Activated T-helper 17 cell treated with anti-CD3 and anti-CD28 coated beads, Interleukin-2, amount 50 U/mL, for 72 hours (primary cell): ENCODE results near the gene GLO1. TPM values are rescaled to one million over a fixed set of nuclear protein-coding genes. Genes with fewer than 3 reads are reported as not detected.

Experiments
- ATAC-seq: fragments of 150-1000 bp; cut with Tn5 transposase; replicated peaks from 2 replicates; pipeline ENCODE4 v1.10.0; 2021; ENCODE audit warnings: mild to moderate bottlenecking, moderate library complexity
- H3K27ac Mint-ChIP-seq: one replicate; pipeline ENCODE4 v1.8.0; 2022; ENCODE audit warnings: mixed read lengths
- H3K27me3 Mint-ChIP-seq: one replicate; pipeline ENCODE4 v1.8.0; 2022; ENCODE audit warnings: mixed read lengths
- H3K36me3 Mint-ChIP-seq: one replicate; pipeline ENCODE4 v1.8.0; 2022; ENCODE audit warnings: low read depth, mild to moderate bottlenecking, mixed read lengths
- H3K4me1 Mint-ChIP-seq: one replicate; pipeline ENCODE4 v1.8.0; 2022; ENCODE audit warnings: mixed read lengths
- H3K4me3 Mint-ChIP-seq: one replicate; pipeline ENCODE4 v1.8.0; 2022; ENCODE audit warnings: mild to moderate bottlenecking, mixed read lengths
- H3K9me3 Mint-ChIP-seq: one replicate; pipeline ENCODE4 v1.8.0; 2022; ENCODE audit warnings: mixed read lengths
- total RNA-seq, 2 donors: library from RNA; stranded (reverse); gene quantifications; one replicate each; pipeline ENCODE4 v1.2.3, GENCODE V29; 2022

GLO1 gene
- 100 to 1,000 TPM in 1 of 2 donors, 10 to 100 TPM in 1; 94.5 to 190 TPM for total RNA-seq

- peaks cover 36% of the 10 kb centered on the region for H3K36me3 Mint-ChIP-seq
- H3K27me3 Mint-ChIP-seq: peaks cover 8% of the 10 kb centered on the region
- peaks cover 20% of the 10 kb centered on the region for H3K4me1 Mint-ChIP-seq
- H3K9me3 Mint-ChIP-seq: peaks cover 4% of the 10 kb centered on the region
- peak; percentile 100 for ATAC-seq
- peak within 1 kb of the TSS; percentile 93 for H3K27ac Mint-ChIP-seq
- H3K4me3 Mint-ChIP-seq: peak within 1 kb of the TSS; percentile 96
These were observed at the start of gene GLO1 for GRCh38 chr6:38702558-38703397. TSS of gene GLO1 (minus strand) at chr6:38703145. CDS start at chr6:38703054, 91 bp downstream.

- Mint-ChIP-seq H3K4me1 (no peaks in the 10 kb centered on the region), H3K36me3 (no peaks in the 10 kb centered on the region), H3K9me3 (no peaks in the 10 kb centered on the region), H3K27me3 (peaks cover 6% of the 10 kb centered on the region), H3K27ac (no peak overlapping the region), H3K4me3 (no peak overlapping the region)
- peak; percentile 83 for ATAC-seq
These were observed 48.1 kb upstream of the GLO1 start for GRCh38 chr6:38750968-38751615.

GRCh38 chr6:38749473-38749872 is 46.5 kb upstream of the GLO1 start:
- no peaks in the 10 kb centered on the region for H3K9me3 Mint-ChIP-seq
- H3K36me3 Mint-ChIP-seq: no peaks in the 10 kb centered on the region
- no peak for ATAC-seq
- no peaks in the 10 kb centered on the region for H3K4me1 Mint-ChIP-seq
- no peak overlapping the region for H3K27ac Mint-ChIP-seq
- peaks cover 17% of the 10 kb centered on the region for H3K27me3 Mint-ChIP-seq
- no peak overlapping the region for H3K4me3 Mint-ChIP-seq

- Mint-ChIP-seq H3K36me3 (no peaks in the 10 kb centered on the region), H3K27ac (no peak overlapping the region), H3K4me1 (no peaks in the 10 kb centered on the region), H3K4me3 (no peak overlapping the region), H3K27me3 (peaks cover 24% of the 10 kb centered on the region), H3K9me3 (no peaks in the 10 kb centered on the region)
- ATAC-seq: no peak
These were observed 36.6 kb upstream of the GLO1 start for GRCh38 chr6:38739532-38739931.

GRCh38 chr6:38738261-38738660 is 35.3 kb upstream of the GLO1 start:
- peaks cover 22% of the 10 kb centered on the region for H3K27me3 Mint-ChIP-seq

GRCh38 chr6:38736951-38737350 is 34.0 kb upstream of the GLO1 start:
- Mint-ChIP-seq H3K9me3 (no peaks in the 10 kb centered on the region), H3K36me3 (no peaks in the 10 kb centered on the region), H3K27me3 (peaks cover 28% of the 10 kb centered on the region), H3K4me3 (no peak overlapping the region), H3K27ac (no peak overlapping the region), H3K4me1 (no peaks in the 10 kb centered on the region)
- no peak for ATAC-seq

More at GRCh38 chr6:38738261-38738660, 35.3 kb upstream of the GLO1 start:
- Mint-ChIP-seq H3K4me1 (no peaks in the 10 kb centered on the region), H3K4me3 (no peak overlapping the region), H3K9me3 (no peaks in the 10 kb centered on the region), H3K27ac (no peak overlapping the region), H3K36me3 (no peaks in the 10 kb centered on the region)
- ATAC-seq: no peak

GRCh38 chr6:38730140-38730862 is 27.4 kb upstream of the GLO1 start:
- peaks cover 6% of the 10 kb centered on the region for H3K4me1 Mint-ChIP-seq
- no peaks in the 10 kb centered on the region for H3K9me3 Mint-ChIP-seq
- no peak for ATAC-seq
- no peaks in the 10 kb centered on the region for H3K36me3 Mint-ChIP-seq
- H3K4me3 Mint-ChIP-seq: no peak overlapping the region
- peaks cover 9% of the 10 kb centered on the region for H3K27me3 Mint-ChIP-seq
- no peak overlapping the region for H3K27ac Mint-ChIP-seq

- peaks cover 8% of the 10 kb centered on the region for H3K4me1 Mint-ChIP-seq
- no peak overlapping the region for H3K4me3 Mint-ChIP-seq
- no peak overlapping the region for H3K27ac Mint-ChIP-seq
- H3K9me3 Mint-ChIP-seq: no peaks in the 10 kb centered on the region
- no peaks in the 10 kb centered on the region for H3K36me3 Mint-ChIP-seq
- H3K27me3 Mint-ChIP-seq: peaks cover 6% of the 10 kb centered on the region
- no peak for ATAC-seq
These were observed 25.3 kb upstream of the GLO1 start for GRCh38 chr6:38728203-38728602.

GRCh38 chr6:38725414-38726183 is 22.7 kb upstream of the GLO1 start:
- Mint-ChIP-seq H3K4me1 (peaks cover 8% of the 10 kb centered on the region), H3K9me3 (no peaks in the 10 kb centered on the region), H3K27ac (no peak overlapping the region), H3K27me3 (peaks cover 2% of the 10 kb centered on the region), H3K36me3 (no peaks in the 10 kb centered on the region), H3K4me3 (no peak overlapping the region)
- peak; percentile 83 for ATAC-seq

GRCh38 chr6:38724343-38724742 is 21.4 kb upstream of the GLO1 start:
- H3K27ac Mint-ChIP-seq: no peak overlapping the region

GRCh38 chr6:38723783-38724182 is 20.8 kb upstream of the GLO1 start:
- no peaks in the 10 kb centered on the region for H3K36me3 Mint-ChIP-seq
- peaks cover 8% of the 10 kb centered on the region for H3K4me1 Mint-ChIP-seq
- peaks cover 11% of the 10 kb centered on the region for H3K27me3 Mint-ChIP-seq
- no peak overlapping the region for H3K4me3 Mint-ChIP-seq
- no peak for ATAC-seq
- H3K27ac Mint-ChIP-seq: no peak overlapping the region
- H3K9me3 Mint-ChIP-seq: no peaks in the 10 kb centered on the region

More at GRCh38 chr6:38724343-38724742, 21.4 kb upstream of the GLO1 start:
- H3K4me3 Mint-ChIP-seq: no peak overlapping the region
- ATAC-seq: peak; percentile 55
- no peaks in the 10 kb centered on the region for H3K9me3 Mint-ChIP-seq
- peaks cover 8% of the 10 kb centered on the region for H3K4me1 Mint-ChIP-seq
- H3K27me3 Mint-ChIP-seq: peaks cover 7% of the 10 kb centered on the region
- no peaks in the 10 kb centered on the region for H3K36me3 Mint-ChIP-seq

GRCh38 chr6:38722727-38723334 is 19.9 kb upstream of the GLO1 start:
- Mint-ChIP-seq H3K4me1 (peaks cover 8% of the 10 kb centered on the region), H3K9me3 (no peaks in the 10 kb centered on the region), H3K4me3 (no peak overlapping the region), H3K36me3 (no peaks in the 10 kb centered on the region), H3K27me3 (peaks cover 12% of the 10 kb centered on the region), H3K27ac (no peak overlapping the region)
- ATAC-seq: no peak

- no peak overlapping the region for H3K4me3 Mint-ChIP-seq
These were observed 19.1 kb upstream of the GLO1 start for GRCh38 chr6:38722038-38722437.

More at GRCh38 chr6:38722038-38722437, 19.1 kb upstream of the GLO1 start:
- H3K9me3 Mint-ChIP-seq: no peaks in the 10 kb centered on the region
- H3K36me3 Mint-ChIP-seq: no peaks in the 10 kb centered on the region
- peaks cover 12% of the 10 kb centered on the region for H3K27me3 Mint-ChIP-seq
- H3K27ac Mint-ChIP-seq: no peak overlapping the region
- peaks cover 8% of the 10 kb centered on the region for H3K4me1 Mint-ChIP-seq
- no peak for ATAC-seq
